ENCODE data around the gene BAIAP3. TPM values are rescaled to one million over a fixed set of nuclear protein-coding genes. Genes with fewer than 3 reads are reported as not detected.
"Not testable (repeated sequence)": the region's sequence is repeated elsewhere in the genome, so short reads cannot be mapped to it uniquely, and the experiment has no call there.

Gene BAIAP3
- total RNA-seq, 4 donors from 2014 or later = 1.5 to 5.4 (median 2.4) TPM

DNA sequence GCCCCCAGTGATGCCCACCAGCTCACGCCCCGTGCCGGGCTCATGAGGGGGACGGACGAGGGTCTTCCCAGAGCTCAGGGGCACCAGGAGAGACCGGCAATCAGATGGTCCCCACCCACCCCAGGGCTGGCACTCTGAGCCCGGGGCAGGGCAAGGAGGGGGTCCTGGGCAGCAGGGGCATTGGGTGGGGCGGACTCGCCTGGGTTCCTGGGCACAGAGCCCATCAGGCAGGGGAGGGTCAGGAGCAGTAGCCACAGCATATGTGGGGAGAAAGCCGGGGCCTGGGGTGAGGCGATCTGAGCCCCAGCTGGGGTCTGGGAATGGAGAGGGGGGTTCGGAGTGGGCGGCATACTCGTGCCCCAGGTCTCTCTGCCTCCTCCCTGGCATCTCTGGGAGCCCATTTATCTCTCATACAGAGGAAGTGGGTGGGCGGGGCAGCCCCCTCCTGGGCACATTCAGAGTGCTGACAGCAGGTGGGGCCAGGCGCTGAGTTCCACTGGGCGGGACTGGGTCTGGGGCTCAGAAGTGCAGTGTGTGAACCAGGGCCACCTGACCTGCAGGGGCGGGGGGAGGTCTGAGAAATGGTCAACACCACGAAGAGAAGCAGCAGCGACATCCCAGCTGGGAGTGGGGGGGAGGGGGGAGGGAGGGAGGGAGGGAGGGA is 44.5 kb upstream of the BAIAP3 start:
- 30 to 42% methylated on average over 12 to 17 of the region's 20 CpGs for WGBS, 2 donors
- intact Hi-C loops (cut with DNase I; ENCODE audit: low total_unique reads) = no loop called here
- no peak overlapping the region for H3K4me3 ChIP-seq (ENCODE audit: low read depth, poor library complexity, severe bottlenecking)
- DNase-seq (ENCODE audit: low spot score in 2 of 2) = no peak
- TF ChIP-seq POLR2A (IDR thresholded peaks at IDR 0.05) = no peak
- TF ChIP-seq, protein P1, sequence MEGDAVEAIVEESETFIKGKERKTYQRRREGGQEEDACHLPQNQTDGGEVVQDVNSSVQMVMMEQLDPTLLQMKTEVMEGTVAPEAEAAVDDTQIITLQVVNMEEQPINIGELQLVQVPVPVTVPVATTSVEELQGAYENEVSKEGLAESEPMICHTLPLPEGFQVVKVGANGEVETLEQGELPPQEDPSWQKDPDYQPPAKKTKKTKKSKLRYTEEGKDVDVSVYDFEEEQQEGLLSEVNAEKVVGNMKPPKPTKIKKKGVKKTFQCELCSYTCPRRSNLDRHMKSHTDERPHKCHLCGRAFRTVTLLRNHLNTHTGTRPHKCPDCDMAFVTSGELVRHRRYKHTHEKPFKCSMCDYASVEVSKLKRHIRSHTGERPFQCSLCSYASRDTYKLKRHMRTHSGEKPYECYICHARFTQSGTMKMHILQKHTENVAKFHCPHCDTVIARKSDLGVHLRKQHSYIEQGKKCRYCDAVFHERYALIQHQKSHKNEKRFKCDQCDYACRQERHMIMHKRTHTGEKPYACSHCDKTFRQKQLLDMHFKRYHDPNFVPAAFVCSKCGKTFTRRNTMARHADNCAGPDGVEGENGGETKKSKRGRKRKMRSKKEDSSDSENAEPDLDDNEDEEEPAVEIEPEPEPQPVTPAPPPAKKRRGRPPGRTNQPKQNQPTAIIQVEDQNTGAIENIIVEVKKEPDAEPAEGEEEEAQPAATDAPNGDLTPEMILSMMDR (IDR thresholded peaks at IDR 0.05) = no peak

DNA sequence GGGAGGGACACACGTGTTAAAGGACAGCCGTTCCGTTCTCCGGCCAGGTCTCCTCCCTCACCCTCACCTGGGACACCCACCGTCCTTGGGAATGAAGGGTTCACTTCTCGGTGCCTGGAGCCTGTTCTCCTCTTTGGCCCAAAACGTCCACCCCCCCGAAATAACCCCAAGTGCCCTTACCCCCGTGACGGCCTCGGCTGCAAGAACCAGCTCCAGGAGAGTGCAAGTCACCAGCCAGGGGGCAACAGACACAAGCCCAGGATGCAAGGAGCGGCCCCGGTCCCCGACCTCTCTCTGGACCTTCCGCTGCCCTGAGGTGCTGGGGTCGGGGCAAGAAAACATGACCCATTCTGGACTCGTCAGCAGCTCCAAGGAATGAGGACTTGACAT is 44.0 kb upstream of the BAIAP3 start:
- DNase-seq (ENCODE audit: low spot score in 2 of 2) = no peak
- intact Hi-C loops (cut with DNase I; ENCODE audit: low total_unique reads) = no loop called here
- 10 to 12% methylated on average over 10 to 17 of the region's 17 CpGs for WGBS, 2 donors
- H3K4me3 ChIP-seq (ENCODE audit: low read depth, poor library complexity, severe bottlenecking) = no peak overlapping the region
- TF ChIP-seq, protein P1 (IDR thresholded peaks at IDR 0.05) = no peak
- TF ChIP-seq POLR2A (IDR thresholded peaks at IDR 0.05) = no peak

DNA sequence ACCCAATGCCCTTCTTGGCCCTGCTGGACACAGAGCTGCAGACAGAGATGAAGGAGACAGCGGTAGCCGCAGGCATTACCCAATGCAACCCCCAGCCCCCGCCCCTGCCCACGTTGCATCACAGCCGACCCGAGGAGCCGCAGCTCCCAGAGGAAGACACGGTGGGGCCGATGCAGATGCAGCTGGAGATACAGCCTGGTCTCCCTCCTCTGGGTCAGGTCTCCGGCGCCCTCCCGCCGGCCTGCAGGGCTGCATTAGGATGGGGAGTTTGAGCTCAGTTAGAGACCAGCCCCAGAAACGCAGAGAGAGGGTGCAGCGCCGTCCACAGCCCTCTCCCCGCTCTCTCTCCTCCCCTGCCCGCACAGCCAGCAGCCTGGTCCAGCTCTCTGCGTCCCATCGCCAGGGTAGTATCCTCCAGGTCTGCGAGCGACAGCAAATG is 43.4 kb upstream of the BAIAP3 start:
- TF ChIP-seq POLR2A (IDR thresholded peaks at IDR 0.05) = no peak
- TF ChIP-seq, protein P1 (IDR thresholded peaks at IDR 0.05) = no peak
- no peak overlapping the region for H3K4me3 ChIP-seq (ENCODE audit: low read depth, poor library complexity, severe bottlenecking)
- no peak for DNase-seq (ENCODE audit: low spot score in 2 of 2)
- intact Hi-C loops (cut with DNase I; ENCODE audit: low total_unique reads) = no loop called here
- WGBS, 2 donors = 18 to 20% methylated on average over 11 to 21 of the region's 22 CpGs

DNA sequence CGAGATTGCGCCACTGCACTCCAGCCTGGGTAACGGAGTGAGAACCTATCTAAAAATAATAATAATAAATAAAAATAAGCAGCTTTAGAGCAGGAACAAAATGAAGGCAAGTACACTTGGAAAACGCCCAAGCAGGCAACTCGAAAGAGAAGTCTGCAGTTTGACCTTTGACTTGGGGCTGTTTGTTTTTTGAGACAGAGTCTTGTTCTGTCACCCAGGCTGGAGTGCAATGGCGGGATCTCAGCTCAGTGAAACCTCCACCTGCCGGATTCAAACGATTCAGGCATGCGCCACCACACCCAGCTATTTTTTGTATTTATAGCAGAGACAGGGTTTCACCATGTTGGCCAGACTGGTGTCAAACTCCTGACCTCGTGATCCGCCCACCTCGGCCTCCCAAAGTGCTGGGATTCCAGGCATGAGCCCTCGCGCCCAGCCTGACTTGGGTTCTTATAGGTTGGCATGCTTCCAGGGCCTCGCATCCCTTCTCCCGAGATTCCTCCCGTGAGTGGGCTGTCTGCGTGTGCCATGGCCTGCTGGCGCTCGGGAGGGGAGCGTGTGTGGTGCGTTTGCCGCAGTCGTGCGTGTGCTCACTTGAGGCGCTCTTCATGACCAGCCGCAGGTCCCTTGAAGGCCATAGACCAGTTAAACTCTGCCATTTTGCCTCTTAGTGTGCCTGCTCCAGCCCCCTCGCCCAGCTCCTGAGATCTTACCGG is 42.4 kb upstream of the BAIAP3 start:
- no peak overlapping the region for H3K4me3 ChIP-seq (ENCODE audit: low read depth, poor library complexity, severe bottlenecking)
- TF ChIP-seq POLR2A (IDR thresholded peaks at IDR 0.05) = no peak
- TF ChIP-seq, protein P1 (IDR thresholded peaks at IDR 0.05) = no peak
- WGBS, 2 donors = 45 to 54% methylated on average over 28 to 29 of the region's 29 CpGs
- DNase-seq (ENCODE audit: low spot score in 2 of 2) = no peak
- intact Hi-C loops (cut with DNase I; ENCODE audit: low total_unique reads) = no loop called here

DNA sequence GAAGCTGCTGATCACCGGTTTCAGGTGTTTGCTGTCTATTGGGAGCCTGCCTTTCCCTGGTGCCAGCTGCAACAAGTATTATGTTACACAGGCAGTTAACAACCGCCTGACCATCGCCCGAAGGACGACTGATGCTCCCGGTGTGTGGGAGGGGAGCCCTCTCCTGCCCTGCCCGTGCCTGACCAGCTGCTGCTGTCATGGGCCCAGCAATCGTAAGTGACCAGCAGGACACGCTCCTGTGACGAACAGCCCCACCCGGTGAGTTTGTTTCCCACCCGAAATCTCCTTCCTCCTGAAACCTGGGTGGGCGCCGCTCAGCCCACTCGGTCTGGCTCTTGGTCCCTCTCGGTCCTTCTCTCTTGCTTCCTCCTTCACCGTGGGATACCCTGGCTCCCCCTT is 41.9 kb upstream of the BAIAP3 start:
- DNase-seq (ENCODE audit: low spot score in 2 of 2) = no peak
- H3K4me3 ChIP-seq (ENCODE audit: low read depth, poor library complexity, severe bottlenecking) = no peak overlapping the region
- intact Hi-C loops (cut with DNase I; ENCODE audit: low total_unique reads) = no loop called here
- 44 to 49% methylated on average over 17 of the region's 17 CpGs for WGBS, 2 donors
- no peak for TF ChIP-seq POLR2A (IDR thresholded peaks at IDR 0.05)
- TF ChIP-seq, protein P1 (IDR thresholded peaks at IDR 0.05) = no peak

DNA sequence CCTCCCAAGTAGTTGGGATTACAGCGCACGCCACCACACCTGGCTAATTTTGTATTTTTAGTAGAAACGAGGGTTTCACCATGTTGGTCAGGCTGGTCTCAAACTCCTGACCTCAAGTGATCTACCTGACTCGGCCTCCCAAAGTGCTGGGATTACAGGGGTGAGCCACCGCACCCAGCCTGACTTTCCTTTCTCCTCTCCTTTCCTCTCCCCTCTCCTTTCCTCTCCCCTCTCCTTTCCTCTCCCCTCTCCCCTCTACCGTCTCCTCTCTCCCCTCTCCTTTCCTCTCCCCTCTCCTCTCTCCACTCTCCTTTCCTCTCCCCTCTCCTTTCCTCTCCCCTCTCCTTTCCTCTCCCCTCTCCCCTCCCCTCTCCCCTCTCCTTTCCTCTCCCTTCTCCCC is 41.2 kb upstream of the BAIAP3 start:
- H3K4me3 ChIP-seq (ENCODE audit: low read depth, poor library complexity, severe bottlenecking); intact Hi-C loops (cut with DNase I; ENCODE audit: low total_unique reads); DNase-seq (ENCODE audit: low spot score in 2 of 2): not testable (repeated sequence)
- 74 to 81% methylated on average over 6 of the region's 6 CpGs for WGBS, 2 donors

DNA sequence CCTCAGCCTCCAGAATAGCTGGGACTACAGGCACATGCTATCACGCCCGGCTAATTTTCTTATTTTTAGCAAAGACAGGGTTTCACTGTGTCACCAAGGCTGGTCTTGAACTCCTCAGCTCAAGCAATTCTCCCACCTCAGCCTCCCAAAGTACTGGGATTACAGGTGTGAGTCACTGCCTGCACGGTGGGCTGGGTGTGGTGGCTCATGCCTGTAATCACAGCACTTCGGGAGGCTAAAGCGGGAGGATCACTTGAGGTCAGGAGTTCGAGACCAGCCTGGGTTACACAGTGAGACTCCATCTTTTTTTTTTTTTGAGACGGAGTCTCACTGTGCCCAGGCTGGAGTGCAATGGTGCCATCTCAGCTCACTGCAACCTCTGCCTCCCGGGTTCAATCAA is 40.6 kb upstream of the BAIAP3 start:
- intact Hi-C loops (cut with DNase I; ENCODE audit: low total_unique reads); DNase-seq (ENCODE audit: low spot score in 2 of 2); H3K4me3 ChIP-seq (ENCODE audit: low read depth, poor library complexity, severe bottlenecking): not testable (repeated sequence)
- 69 to 72% methylated on average over 8 of the region's 8 CpGs for WGBS, 2 donors
